SU-DHL-6 (cell line): ENCODE measurements around the gene RGS6.

ENCODE experiments used
- CTCF ChIP-seq: fragments of 200-600 bp; sonication (generic); IDR thresholded peaks from one replicate; pipeline ENCODE4 v1.5.1; 2017; ENCODE audit warnings: antibody characterized with exemption, mild to moderate bottlenecking, low read length, moderate library complexity; ENCODE audit not compliant: insufficient read depth, poor library complexity, severe bottlenecking
- EZH2phosphoT487 ChIP-seq: fragments of 200-600 bp; sonication (generic), shearing (Covaris generic); conservative IDR thresholded peaks from 2 replicates; pipeline ENCODE4 v1.6.1; 2018; ENCODE audit warnings: mild to moderate bottlenecking, antibody characterized with exemption, low read length, moderate library complexity, mixed read lengths

GRCh38 chr14:72610831-72611200, 678.6 kb downstream of the RGS6 start:
- TF ChIP-seq CTCF: no peak
- TF ChIP-seq EZH2phosphoT487: no peak
